ENCODE results near the gene CDH8. TPM values are rescaled to one million over a fixed set of nuclear protein-coding genes. Genes with fewer than 3 reads are reported as not detected.
"Not testable (repeated sequence)": the region's sequence is repeated elsewhere in the genome, so short reads cannot be mapped to it uniquely, and the experiment has no call there.

Gene CDH8
- total RNA-seq, 2 experiments from 2014 or later: not detected

- CTCF ChIA-PET; intact Hi-C loops (cut with micrococcal nuclease); DNase-seq; H3K36me3 Mint-ChIP-seq; H3K4me3 Mint-ChIP-seq; POLR2A ChIA-PET; H3K27me3 Mint-ChIP-seq; H3K27ac Mint-ChIP-seq; H3K4me1 Mint-ChIP-seq (ENCODE audit: low read depth): not testable (repeated sequence)
- H3K9me3 Mint-ChIP-seq: peaks cover 24% of the 10 kb centered on the region
Measured at GRCh38 chr16:61781855-61782254, 254.4 kb downstream of the CDH8 start.

- H3K27ac Mint-ChIP-seq: no peak overlapping the region
- ChIA-PET CTCF (no interaction called here), POLR2A (no interaction called here)
- H3K9me3 Mint-ChIP-seq: peaks cover 27% of the 10 kb centered on the region
- no peak overlapping the region for H3K4me3 Mint-ChIP-seq
- intact Hi-C loops (cut with micrococcal nuclease): no loop called here
- no peaks in the 10 kb centered on the region for H3K4me1 Mint-ChIP-seq (ENCODE audit: low read depth)
- no peak for DNase-seq
- no peaks in the 10 kb centered on the region for H3K27me3 Mint-ChIP-seq
- H3K36me3 Mint-ChIP-seq: no peaks in the 10 kb centered on the region
Measured at GRCh38 chr16:61780161-61780560, 256.1 kb downstream of the CDH8 start.

- Mint-ChIP-seq H3K4me3 (no peak overlapping the region), H3K27me3 (no peaks in the 10 kb centered on the region), H3K36me3 (no peaks in the 10 kb centered on the region), H3K9me3 (peaks cover 33% of the 10 kb centered on the region), H3K27ac (no peak overlapping the region), H3K4me1 (ENCODE audit: low read depth) (no peaks in the 10 kb centered on the region)
- intact Hi-C loops (cut with micrococcal nuclease): no loop called here
- CTCF ChIA-PET: no interaction called here
- no peak for DNase-seq
- POLR2A ChIA-PET: no interaction called here
Measured at GRCh38 chr16:61770301-61770700, 265.9 kb downstream of the CDH8 start.

GRCh38 chr16:61763991-61764390 is 272.2 kb downstream of the CDH8 start:
- no peak for DNase-seq
- Mint-ChIP-seq H3K27ac (no peak overlapping the region), H3K27me3 (no peaks in the 10 kb centered on the region), H3K36me3 (no peaks in the 10 kb centered on the region), H3K9me3 (peaks cover 33% of the 10 kb centered on the region), H3K4me1 (ENCODE audit: low read depth) (no peaks in the 10 kb centered on the region), H3K4me3 (no peak overlapping the region)
- ChIA-PET POLR2A (no interaction called here), CTCF (no interaction called here)
- intact Hi-C loops (cut with micrococcal nuclease): no loop called here

GRCh38 chr16:61763013-61763412 is 273.2 kb downstream of the CDH8 start:
- Mint-ChIP-seq H3K36me3 (no peaks in the 10 kb centered on the region), H3K27ac (no peak overlapping the region), H3K27me3 (no peaks in the 10 kb centered on the region), H3K4me1 (ENCODE audit: low read depth) (no peaks in the 10 kb centered on the region), H3K4me3 (no peak overlapping the region), H3K9me3 (peaks cover 34% of the 10 kb centered on the region)
- ChIA-PET POLR2A (no interaction called here), CTCF (no interaction called here)
- no peak for DNase-seq
- intact Hi-C loops (cut with micrococcal nuclease): no loop called here

- no peaks in the 10 kb centered on the region for H3K36me3 Mint-ChIP-seq
- H3K4me1 Mint-ChIP-seq (ENCODE audit: low read depth): no peaks in the 10 kb centered on the region
- POLR2A ChIA-PET: no interaction called here
- H3K4me3 Mint-ChIP-seq: no peak overlapping the region
- no peaks in the 10 kb centered on the region for H3K27me3 Mint-ChIP-seq
- intact Hi-C loops (cut with micrococcal nuclease): no loop called here
- no peak overlapping the region for H3K27ac Mint-ChIP-seq
- no peak for DNase-seq
- CTCF ChIA-PET: no interaction called here
- peaks cover 49% of the 10 kb centered on the region for H3K9me3 Mint-ChIP-seq
Measured at GRCh38 chr16:61730997-61731396, 305.2 kb downstream of the CDH8 start.

GRCh38 chr16:61726701-61727100 is 309.5 kb downstream of the CDH8 start:
- ChIA-PET CTCF (no interaction called here), POLR2A (no interaction called here)
- no peak overlapping the region for H3K27ac Mint-ChIP-seq
- intact Hi-C loops (cut with micrococcal nuclease): no loop called here
- DNase-seq: no peak
- no peaks in the 10 kb centered on the region for H3K36me3 Mint-ChIP-seq
- no peaks in the 10 kb centered on the region for H3K27me3 Mint-ChIP-seq
- peaks cover 43% of the 10 kb centered on the region for H3K9me3 Mint-ChIP-seq
- H3K4me1 Mint-ChIP-seq (ENCODE audit: low read depth): no peaks in the 10 kb centered on the region
- H3K4me3 Mint-ChIP-seq: no peak overlapping the region

GRCh38 chr16:61726125-61726524 is 310.1 kb downstream of the CDH8 start:
- no peak overlapping the region for H3K27ac Mint-ChIP-seq
- ChIA-PET CTCF (no interaction called here), POLR2A (no interaction called here)
- no peaks in the 10 kb centered on the region for H3K27me3 Mint-ChIP-seq
- peaks cover 41% of the 10 kb centered on the region for H3K9me3 Mint-ChIP-seq
- H3K4me3 Mint-ChIP-seq: no peak overlapping the region
- no peaks in the 10 kb centered on the region for H3K36me3 Mint-ChIP-seq
- no peaks in the 10 kb centered on the region for H3K4me1 Mint-ChIP-seq (ENCODE audit: low read depth)
- intact Hi-C loops (cut with micrococcal nuclease): no loop called here
- DNase-seq: no peak

GRCh38 chr16:61721544-61721943 is 314.7 kb downstream of the CDH8 start:
- no peaks in the 10 kb centered on the region for H3K36me3 Mint-ChIP-seq
- no peak for DNase-seq
- no peak overlapping the region for H3K27ac Mint-ChIP-seq
- intact Hi-C loops (cut with micrococcal nuclease): no loop called here
- POLR2A ChIA-PET: no interaction called here
- H3K4me3 Mint-ChIP-seq: no peak overlapping the region
- H3K9me3 Mint-ChIP-seq: peaks cover 31% of the 10 kb centered on the region
- H3K27me3 Mint-ChIP-seq: no peaks in the 10 kb centered on the region
- CTCF ChIA-PET: no interaction called here
- H3K4me1 Mint-ChIP-seq (ENCODE audit: low read depth): no peaks in the 10 kb centered on the region

- ChIA-PET CTCF (no interaction called here), POLR2A (no interaction called here)
- Mint-ChIP-seq H3K4me1 (ENCODE audit: low read depth) (no peaks in the 10 kb centered on the region), H3K27ac (no peak overlapping the region), H3K36me3 (peaks cover 1% of the 10 kb centered on the region), H3K4me3 (no peak overlapping the region), H3K27me3 (no peaks in the 10 kb centered on the region), H3K9me3 (peaks cover 16% of the 10 kb centered on the region)
- intact Hi-C loops (cut with micrococcal nuclease): no loop called here
- no peak for DNase-seq
Measured at GRCh38 chr16:61715393-61715792, 320.8 kb downstream of the CDH8 start.

GRCh38 chr16:61713787-61714186 is 322.5 kb downstream of the CDH8 start:
- Mint-ChIP-seq H3K27ac (no peak overlapping the region), H3K4me3 (no peak overlapping the region), H3K9me3 (peaks cover 16% of the 10 kb centered on the region), H3K27me3 (no peaks in the 10 kb centered on the region), H3K36me3 (peaks cover 1% of the 10 kb centered on the region), H3K4me1 (ENCODE audit: low read depth) (no peaks in the 10 kb centered on the region)
- intact Hi-C loops (cut with micrococcal nuclease): no loop called here
- CTCF ChIA-PET: no interaction called here
- POLR2A ChIA-PET: no interaction called here
- no peak for DNase-seq

- POLR2A ChIA-PET; H3K4me3 Mint-ChIP-seq; H3K4me1 Mint-ChIP-seq (ENCODE audit: low read depth); H3K36me3 Mint-ChIP-seq; intact Hi-C loops (cut with micrococcal nuclease); DNase-seq; CTCF ChIA-PET; H3K27me3 Mint-ChIP-seq; H3K27ac Mint-ChIP-seq: not testable (repeated sequence)
- H3K9me3 Mint-ChIP-seq: peaks cover 46% of the 10 kb centered on the region
Measured at GRCh38 chr16:61699640-61700039, 336.6 kb downstream of the CDH8 start.

GRCh38 chr16:61684541-61684940 is 351.7 kb downstream of the CDH8 start:
- no peak overlapping the region for H3K4me3 Mint-ChIP-seq
- CTCF ChIA-PET: no interaction called here
- H3K27ac Mint-ChIP-seq: no peak overlapping the region
- no peaks in the 10 kb centered on the region for H3K27me3 Mint-ChIP-seq
- peaks cover 31% of the 10 kb centered on the region for H3K9me3 Mint-ChIP-seq
- DNase-seq: no peak
- no peaks in the 10 kb centered on the region for H3K4me1 Mint-ChIP-seq (ENCODE audit: low read depth)
- POLR2A ChIA-PET: no interaction called here
- no peaks in the 10 kb centered on the region for H3K36me3 Mint-ChIP-seq
- intact Hi-C loops (cut with micrococcal nuclease): no loop called here

- intact Hi-C loops (cut with micrococcal nuclease): no loop called here
- DNase-seq: no peak
Measured at GRCh38 chr16:61681673-61682072, 354.6 kb downstream of the CDH8 start.

More at GRCh38 chr16:61681673-61682072, 354.6 kb downstream of the CDH8 start:
- H3K27ac Mint-ChIP-seq: no peak overlapping the region
- no peaks in the 10 kb centered on the region for H3K36me3 Mint-ChIP-seq
- CTCF ChIA-PET: no interaction called here
- POLR2A ChIA-PET: no interaction called here
- H3K27me3 Mint-ChIP-seq: no peaks in the 10 kb centered on the region
- no peak overlapping the region for H3K4me3 Mint-ChIP-seq
- H3K9me3 Mint-ChIP-seq: peaks cover 35% of the 10 kb centered on the region
- H3K4me1 Mint-ChIP-seq (ENCODE audit: low read depth): no peaks in the 10 kb centered on the region
